Stomach (tissue), 4 donors: ENCODE measurements around the gene SLC29A1.

Source experiments
- CTCF ChIP-seq, 7 experiments: fragments of 450-650 bp in 4 of 7; fragments of 200-600 bp in 3 of 7; sonication (generic) in 3 of 7; IDR thresholded peaks; one replicate each; pipeline ENCODE4 v1.5.1; 2016 to 2019; ENCODE audit warnings: antibody characterized with exemption in 7 of 7, control low read depth in 2 of 7, mild to moderate bottlenecking in 1 of 7
- POLR2A ChIP-seq, 4 donors: fragments of 450-650 bp; IDR thresholded peaks; one replicate each; pipeline ENCODE4 v1.6.1; 2016; ENCODE audit warnings: antibody characterized with exemption in 4 of 4, control low read depth in 2 of 4, mild to moderate bottlenecking in 1 of 4, moderate library complexity in 1 of 4
- POLR2AphosphoS5 ChIP-seq, 3 donors: sonication (generic); formaldehyde crosslinking; IDR thresholded peaks; one replicate each; pipeline ENCODE4 v1.6.1; 2016; ENCODE audit warnings: antibody characterized with exemption in 3 of 3

DNA sequence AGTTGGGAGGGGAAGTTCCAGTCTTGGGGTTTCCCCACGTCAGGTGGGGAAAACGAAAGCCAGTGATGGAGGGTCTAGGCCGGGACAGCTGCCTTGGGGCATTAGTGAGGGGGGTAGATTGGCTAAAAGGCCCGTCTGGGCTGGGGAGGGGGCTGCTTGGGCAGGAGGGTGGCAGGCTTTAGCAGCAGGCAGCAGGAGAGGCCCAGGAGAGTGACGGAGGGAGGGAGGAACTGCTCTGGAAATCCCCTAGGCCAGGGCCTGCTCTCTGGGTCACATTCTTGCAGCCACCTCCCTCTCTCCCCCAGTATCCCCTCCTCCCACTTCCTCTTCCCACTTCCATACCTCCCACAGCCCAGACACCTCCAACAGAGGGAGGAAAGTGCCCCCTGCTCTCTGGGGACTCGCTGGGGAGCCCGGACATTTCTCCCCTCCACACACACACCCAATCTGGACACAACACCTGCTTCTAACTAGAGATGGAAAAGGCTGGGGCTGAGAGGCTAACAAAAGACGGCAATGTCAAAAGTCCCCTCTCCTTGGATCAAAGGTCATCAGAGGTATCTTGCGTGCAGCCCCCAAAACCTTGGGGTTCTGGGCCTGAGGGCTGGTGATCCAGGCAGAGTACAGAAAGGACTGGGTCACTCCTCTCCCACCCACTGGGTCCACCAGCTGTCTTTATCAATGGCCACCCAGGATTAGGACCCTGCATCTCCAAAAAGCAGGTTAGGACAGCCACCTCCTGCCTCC lies 40.1 kb downstream of the SLC29A1 start:
- TF ChIP-seq CTCF (IDR thresholded peaks at IDR 0.05) (no peak), POLR2AphosphoS5 (IDR thresholded peaks at IDR 0.05) (no peak), POLR2A (IDR thresholded peaks at IDR 0.05) (no peak)
